GM21390 (cell line): ENCODE results near the gene KRTAP3-2.

Source experiments
- ATAC-seq: cut with Tn5 transposase; IDR thresholded peaks from one replicate; pipeline ENCODE4 v1.9.1; 2021; ENCODE audit not compliant: unreplicated experiment

KRTAP3-2 gene

DNA sequence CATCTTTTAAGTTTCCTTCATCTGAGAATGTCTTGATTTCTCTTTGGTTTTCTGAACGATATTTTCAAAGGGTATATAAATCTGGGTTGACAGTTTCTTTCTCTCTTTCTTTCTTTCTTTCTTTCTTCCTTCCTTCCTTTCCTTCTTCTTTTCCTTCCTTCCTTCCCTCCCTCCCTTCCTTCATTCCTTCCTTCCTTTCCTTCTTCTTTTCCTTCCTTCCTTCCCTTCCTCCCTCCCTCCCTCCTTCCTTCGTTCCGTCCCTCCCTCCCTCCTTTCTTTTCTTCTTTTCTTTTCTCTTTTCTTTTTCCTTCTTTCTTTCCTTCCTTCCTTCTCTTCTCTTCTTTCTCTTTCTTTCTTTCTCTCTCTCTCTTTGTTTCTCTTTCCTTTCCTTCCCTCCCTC, 25.3 kb downstream of the KRTAP3-2 start:
- ATAC-seq = no peak

DNA sequence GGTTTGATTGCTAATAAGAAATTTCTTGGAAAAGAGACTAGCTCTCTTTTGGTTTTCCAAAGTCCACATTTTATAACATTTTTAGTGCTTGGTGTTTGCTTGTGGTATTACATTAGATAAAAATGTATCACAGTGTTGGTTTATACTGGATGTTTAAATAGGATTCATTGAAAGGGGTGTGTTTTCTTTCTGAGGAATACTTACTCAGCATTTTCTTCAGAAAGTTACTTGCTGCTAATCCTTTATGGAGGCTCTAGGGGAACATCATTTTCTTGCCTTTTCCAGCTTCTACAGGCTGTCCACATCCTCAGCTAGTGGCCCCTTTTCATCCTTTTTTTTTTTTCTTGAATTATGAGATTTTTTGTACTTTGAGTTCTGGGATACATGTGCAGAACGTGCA, 32.1 kb downstream of the KRTAP3-2 start:
- no peak for ATAC-seq

DNA sequence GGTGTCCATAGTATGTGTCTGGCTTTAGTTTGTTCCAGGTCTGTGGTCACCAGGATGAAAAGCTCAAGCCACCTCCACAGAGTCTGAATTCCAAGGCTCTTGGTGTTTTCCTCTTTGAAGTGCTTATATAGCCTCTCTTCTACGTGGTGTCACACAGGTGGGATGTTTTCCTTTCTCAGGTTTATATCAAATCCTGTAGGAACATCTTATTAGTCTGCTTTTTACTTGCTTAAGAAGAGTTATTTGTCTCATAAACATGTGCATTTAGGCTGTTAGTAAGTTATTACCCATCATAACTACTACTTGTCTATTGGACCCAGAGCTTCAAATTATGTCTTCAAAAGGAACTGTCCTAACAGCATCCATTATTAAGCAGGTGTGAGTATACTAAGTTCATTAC, 32.9 kb downstream of the KRTAP3-2 start, which contains the start of gene KRT39:
TSS of gene KRT39 (minus strand) at position 101 of the 400 bp plus-strand sequence. CDS start at position 9, 92 bp downstream.
- no peak for ATAC-seq

DNA sequence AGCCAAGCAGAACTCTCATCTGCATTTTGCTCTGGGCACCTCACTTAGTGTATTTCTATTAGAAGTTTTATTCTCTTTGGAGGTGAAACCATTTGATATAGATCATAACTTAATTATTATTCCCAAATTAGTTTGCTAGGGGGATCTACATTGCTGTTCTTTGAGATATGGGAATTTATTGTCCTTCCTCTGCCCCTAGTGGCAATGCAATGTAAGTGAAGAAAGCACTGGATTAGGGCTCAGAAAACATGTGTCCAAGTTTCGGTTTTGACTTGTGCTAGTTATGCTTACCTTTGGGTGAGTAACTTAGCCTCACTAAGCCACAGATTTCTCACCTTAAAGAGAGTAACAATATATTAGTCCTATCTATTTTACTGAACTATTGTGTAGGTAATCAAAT, 35.9 kb downstream of the KRTAP3-2 start:
- no peak for ATAC-seq

DNA sequence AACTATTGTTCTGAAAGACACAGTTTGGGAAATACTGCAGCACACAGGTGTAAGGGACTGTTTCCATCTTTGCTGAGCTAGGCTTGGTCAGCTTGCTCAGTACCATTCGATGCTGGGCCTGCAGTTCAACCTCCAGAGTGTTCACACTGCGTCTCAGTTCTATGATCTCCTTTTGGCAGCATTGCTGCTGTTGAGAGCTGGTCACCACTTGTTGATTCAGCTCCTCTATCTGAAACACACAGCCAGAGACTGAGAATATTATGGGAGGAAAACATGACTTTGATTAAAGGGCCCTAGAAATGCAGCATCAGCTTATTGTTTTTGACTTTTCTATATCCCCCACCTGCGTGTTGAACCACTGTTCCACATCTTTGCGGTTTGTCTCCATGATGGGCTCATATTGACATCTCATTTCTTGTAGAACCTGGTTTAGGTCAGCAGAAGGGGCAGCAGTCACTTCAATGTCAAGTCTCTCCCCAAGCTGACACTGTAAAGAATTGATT, 37.6 kb downstream of the KRTAP3-2 start:
- no peak for ATAC-seq

DNA sequence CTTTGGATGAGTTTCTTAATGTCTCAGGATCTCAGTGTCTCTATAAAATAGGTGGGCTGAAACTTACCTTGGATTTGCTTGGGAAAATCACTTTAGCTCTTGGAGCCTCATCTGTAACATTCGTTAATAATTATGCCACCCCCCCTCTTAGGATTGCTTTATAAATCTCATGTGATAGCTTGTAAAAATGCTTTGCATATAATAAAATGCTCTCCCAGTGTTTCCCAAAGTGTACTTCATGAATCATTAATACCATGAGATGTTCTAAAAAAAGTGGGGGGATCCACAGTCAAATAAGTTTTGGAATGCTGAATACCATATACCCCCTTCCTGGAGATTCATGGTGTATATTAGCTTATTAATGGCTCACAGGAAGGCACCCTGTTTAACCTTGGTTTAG, 38.1 kb downstream of the KRTAP3-2 start:
- no peak for ATAC-seq

DNA sequence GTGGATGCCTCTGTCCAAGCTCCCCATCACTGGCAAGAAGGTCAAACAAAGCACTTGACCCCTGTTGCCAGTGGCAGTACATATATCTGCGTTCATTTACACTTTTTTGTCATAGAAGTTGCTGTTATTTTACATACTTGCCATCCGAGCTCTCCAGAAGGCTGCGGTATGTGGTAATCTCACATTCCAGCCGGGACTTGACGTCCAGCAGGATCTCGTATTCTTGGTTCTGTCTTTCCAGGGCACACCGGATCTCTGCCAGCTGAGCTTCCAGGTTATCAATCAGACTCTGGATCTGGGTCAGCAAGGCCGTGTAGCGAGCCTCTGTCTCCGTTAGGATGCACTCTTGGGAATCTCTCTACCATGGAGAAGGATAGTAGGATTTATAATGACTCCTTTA, 39.6 kb downstream of the KRTAP3-2 start:
- no peak for ATAC-seq

DNA sequence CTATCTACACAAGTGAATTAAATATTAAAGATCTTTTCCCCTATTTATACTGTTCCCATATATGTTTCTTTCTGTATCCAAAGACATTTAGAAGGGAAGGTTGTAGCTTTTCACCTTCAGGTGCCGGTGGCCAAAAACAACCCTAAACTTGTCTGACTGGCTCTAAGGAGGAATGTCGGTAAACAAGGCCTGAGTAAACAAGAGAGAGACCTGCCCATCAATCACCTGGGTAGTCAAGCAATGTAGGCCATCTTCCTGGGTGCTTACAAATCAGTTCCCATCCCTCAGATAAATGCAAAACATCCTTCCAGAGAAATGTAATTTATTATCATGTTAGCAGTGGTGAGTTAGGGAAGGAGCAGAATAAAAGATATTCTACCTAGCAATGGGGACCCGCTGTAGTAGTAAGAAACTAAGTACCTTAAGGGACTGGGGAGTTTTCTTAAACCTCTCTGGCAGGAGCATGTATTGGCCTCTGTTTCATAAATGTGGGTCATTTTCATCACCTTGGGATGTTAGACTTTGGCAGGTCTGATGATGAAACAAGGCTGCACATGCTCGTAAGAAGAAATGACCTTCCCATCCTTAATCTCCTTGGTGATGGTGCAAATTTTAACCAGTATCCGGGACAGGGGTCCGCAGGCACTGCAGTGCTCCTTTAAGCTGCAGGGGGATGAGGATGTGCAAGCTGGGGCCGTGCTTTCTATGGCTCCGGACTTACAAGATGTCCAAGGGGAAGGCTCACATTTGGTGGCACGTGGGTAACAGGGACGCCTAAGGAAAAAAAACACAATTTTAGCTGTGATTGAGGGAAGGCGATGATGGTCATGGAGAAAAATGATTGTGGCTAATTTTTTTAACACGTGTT, 41.4 kb downstream of the KRTAP3-2 start:
- no peak for ATAC-seq

DNA sequence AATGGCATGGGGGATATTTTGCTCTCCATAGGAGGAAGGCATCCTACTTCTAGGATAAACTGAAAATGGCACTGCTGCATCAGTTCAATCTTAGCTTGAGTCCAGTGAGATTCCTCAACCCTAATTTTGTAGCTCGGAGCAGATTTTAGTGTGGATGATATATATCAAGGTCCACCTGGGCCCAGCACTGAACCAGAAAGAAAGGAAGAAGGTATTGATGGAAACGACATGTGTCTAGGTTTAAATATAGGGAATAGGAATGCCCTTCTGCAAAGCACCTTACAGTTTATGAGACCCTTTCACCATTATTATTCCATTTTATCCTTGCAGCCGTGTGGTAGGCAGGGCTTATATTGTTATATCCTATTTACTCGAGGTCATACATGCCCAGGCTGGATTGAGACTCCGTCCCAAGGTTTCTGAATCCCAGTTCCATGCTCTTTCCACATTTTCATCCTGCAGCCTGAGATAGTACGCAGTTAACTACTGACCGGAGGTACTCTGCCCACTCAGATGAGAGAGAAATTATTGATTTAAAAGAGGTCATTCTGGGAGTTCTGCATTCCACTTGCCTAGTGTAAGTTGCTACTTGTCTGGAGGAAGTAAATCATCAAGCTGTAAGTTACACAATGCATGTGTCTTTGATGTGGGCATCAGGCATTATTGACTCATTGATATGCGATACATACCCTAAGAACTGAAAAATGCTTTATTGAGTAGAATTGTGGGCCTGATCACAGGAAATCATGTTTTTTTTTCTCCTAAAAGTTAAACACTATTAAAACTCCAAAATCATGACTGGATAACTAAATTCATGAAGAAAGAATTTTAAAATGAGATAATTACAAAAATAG, 43.1 kb downstream of the KRTAP3-2 start:
- ATAC-seq = no peak

DNA sequence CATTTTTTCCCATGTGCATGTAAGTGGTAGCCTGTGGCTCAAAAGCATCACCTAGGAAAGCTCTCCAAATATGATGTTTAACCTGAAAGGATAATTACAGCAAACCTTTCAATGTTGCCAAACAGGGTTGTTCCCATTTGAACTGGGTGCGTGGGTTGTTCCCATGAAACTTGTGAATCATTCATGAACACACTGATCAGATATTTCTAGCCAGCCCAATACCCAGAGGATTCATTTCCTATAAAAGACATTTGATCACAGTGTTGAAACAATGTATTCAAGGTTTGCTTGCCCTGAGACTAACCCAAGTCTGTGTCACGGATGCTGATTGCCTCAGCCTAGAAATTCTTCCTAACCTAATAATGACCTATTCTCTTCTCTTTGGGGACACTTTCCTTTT, 45.8 kb downstream of the KRTAP3-2 start:
- no peak for ATAC-seq

DNA sequence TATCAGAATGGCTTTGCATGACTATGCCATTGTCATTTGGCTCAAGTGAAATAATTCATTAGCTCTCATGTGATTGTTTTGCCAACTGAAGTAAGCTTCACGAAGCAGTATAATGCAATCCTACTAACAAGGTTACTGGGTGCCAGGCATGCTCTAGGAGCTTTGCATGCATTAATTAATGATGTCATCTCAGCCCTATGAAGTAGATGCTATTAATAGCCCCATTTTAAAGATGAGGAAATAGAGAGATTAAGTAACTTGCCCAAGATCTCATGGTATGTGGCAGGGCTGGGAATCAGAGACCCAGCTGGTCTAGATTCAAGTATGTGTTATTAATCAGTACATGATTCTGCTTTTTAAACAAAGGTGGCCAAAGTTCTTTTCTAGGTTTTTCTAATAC, 47.0 kb downstream of the KRTAP3-2 start:
- no peak for ATAC-seq

DNA sequence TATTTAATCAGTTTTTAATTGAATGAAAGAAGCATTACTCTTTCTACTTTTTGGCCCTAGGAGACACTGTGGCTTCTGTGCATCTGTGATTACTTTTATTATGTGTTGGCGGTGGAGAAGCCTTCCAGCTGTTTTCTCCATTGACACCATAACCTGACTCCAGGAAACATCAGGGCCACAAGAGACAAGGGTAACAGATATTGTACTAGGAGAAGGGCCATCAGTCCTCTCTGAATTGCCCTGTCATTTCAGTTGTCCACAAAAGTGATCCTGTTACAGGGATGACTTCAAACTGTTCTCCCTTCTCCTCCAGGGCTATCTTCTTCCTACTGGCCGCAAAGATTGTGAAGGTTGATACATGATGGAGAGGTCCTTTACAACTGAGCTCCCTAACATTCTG, 47.6 kb downstream of the KRTAP3-2 start:
- no peak for ATAC-seq

DNA sequence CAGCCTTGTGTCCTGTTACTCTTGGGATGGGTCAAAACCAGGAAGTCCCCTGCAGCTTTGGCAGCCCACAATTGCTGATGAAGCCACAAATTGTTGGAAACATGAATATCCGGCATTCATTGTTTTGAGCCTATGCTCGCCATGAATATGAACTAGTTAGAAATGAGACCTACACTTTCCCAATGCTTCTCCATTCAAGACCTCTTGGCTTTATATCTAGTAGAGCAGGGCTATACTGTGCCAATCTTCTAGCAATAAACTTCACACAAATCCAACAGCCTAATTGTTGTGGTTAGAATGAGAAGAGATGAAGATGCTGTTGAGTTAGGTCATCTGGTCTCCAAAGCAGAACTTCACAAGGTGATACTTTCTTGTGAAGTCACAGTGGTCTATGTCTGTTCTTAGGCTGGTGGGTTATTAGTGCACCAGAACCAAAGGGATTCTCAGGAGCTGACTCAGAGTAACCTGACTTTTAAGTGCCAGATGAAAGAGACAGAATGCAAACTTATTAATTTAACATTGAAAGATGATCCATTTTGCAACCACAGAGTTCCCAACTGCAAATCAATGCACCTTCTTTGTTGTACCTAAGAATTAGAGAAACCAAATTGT, 48.6 kb downstream of the KRTAP3-2 start:
- no peak for ATAC-seq

DNA sequence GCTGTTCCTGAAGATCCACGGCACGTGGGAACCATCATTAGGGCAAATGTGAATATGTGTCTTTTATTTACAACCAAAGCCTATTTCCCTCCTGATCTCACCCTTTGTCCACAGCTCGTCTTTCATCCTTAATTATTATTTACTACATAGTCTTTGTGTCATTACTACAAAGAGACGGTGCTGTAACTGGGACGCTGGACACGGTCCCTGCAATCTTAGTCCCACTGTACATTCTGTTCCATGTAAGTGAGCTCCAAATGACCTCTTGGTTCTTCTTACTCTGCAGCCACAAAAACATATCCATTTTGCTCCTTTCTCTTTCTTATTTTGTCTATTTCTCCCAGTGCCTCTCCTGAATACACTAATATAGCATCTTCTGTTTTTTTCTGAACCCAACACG, 49.5 kb downstream of the KRTAP3-2 start:
- no peak for ATAC-seq

DNA sequence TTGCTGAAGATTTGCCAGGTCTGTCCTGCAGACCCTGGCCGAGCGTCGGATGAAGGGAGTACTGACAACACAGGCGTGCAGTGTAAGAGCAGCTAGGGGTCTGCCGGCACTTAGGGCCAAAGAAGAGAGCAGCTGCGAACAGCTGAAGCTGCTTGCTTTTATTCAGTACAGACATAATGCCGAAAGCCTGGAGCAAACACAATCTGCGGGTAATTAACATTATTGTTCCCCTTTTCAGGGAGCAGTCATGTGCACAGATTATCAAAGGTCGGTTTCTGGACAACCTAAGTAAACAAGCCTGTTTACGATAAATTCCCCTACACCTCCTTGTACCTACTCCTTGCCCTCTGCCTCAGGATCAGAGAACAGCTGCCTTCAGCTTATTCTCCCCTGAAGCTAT, 50.3 kb downstream of the KRTAP3-2 start:
- ATAC-seq = no peak
